ENCODE measurements around the gene SCN8A.

- TF ChIP-seq CTCF (IDR thresholded peaks at IDR 0.05; ENCODE audit: insufficient read depth, low read length), result no peak
- no peak for TF ChIP-seq REST (IDR thresholded peaks at IDR 0.05; ENCODE audit: insufficient replicate concordance, low read depth)
- TF ChIP-seq POLR2AphosphoS5 (IDR thresholded peaks at IDR 0.05; ENCODE audit: low read depth), result no peak
- TF ChIP-seq SPI1 (IDR thresholded peaks at IDR 0.05; ENCODE audit: borderline replicate concordance, low read depth), result no peak
Measured at GRCh38 chr12:51844854-51845253, 253.8 kb downstream of the SCN8A start.

Data from HL-60 (cell line).